HCEC 1CT (cell line): ENCODE results near the gene U2AF2.

Source experiments
- DNase-seq: peaks from one replicate; pipeline ENCODE4 v3.0.0-alpha.2; 2017

The U2AF2 gene

DNA sequence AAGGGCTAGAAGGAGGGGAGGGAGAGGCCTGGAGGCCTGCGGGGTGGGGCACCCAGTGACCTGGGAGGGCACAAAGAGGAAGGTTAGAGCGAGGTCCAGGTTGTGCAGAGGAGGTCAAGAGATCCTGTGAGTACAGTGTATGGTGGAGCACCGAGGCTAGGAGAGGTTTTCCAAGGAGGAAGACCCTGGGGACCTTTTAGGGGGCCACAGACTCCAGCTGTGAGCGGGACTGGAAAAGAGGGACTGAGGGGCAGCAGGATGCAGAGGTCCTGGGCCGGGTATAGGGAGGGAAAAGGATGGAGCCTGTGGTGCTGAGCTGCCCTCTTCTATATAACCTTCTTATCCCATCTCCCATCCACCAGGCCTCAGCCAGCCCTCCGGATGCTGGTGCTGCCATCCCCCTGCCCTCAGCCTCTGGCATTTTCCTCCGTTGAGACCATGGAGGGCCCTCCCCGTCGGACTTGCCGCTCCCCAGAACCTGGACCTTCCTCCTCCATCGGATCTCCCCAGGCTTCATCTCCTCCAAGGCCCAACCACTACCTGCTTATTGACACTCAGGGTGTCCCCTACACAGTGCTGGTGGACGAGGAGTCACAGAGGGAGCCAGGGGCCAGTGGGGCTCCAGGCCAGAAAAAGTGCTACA, 10.5 kb upstream of the U2AF2 start:
- DNase-seq: no peak

DNA sequence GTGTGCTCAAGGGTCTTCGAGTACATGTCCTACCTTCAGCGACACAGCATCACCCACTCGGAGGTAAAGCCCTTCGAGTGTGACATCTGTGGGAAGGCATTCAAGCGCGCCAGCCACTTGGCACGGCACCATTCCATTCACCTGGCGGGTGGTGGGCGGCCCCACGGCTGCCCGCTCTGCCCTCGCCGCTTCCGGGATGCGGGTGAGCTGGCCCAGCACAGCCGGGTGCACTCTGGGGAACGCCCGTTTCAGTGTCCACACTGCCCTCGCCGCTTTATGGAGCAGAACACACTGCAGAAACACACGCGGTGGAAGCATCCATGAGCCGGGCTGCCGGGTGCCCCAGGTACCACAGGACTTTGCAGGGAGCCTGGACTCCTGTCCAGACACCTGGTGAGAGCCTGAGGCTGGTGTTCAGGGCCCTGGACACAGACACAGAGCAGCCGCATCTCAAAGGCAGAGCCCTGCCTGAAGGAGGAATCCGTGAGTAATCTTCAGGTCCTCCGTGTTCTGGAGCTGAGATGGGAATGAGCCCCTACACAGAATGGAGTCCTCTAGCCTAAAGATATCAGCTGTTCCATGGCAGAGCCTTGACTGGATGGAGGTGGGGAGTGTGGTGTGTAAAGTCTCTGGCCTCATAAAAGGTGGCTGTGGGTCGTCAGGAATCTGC, 9.9 kb upstream of the U2AF2 start:
- no peak for DNase-seq

DNA sequence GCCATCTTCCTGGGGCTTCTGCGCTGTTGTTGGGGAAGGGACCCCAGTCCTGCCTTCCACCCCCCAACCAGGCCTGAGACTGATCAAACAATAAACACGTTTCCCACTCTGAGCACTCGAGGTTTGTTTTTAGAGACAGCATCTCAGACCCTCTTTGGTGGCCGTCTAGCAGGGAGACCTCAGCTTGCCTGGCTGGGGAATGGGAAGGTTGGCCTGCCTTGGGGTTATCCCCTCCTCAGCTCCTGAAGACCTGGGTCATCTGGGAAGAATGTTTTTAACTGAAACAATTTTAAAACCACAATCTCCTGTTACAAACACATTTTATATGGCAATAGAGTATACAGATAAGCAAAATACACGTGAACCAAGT, 9.3 kb upstream of the U2AF2 start:
- DNase-seq: no peak

DNA sequence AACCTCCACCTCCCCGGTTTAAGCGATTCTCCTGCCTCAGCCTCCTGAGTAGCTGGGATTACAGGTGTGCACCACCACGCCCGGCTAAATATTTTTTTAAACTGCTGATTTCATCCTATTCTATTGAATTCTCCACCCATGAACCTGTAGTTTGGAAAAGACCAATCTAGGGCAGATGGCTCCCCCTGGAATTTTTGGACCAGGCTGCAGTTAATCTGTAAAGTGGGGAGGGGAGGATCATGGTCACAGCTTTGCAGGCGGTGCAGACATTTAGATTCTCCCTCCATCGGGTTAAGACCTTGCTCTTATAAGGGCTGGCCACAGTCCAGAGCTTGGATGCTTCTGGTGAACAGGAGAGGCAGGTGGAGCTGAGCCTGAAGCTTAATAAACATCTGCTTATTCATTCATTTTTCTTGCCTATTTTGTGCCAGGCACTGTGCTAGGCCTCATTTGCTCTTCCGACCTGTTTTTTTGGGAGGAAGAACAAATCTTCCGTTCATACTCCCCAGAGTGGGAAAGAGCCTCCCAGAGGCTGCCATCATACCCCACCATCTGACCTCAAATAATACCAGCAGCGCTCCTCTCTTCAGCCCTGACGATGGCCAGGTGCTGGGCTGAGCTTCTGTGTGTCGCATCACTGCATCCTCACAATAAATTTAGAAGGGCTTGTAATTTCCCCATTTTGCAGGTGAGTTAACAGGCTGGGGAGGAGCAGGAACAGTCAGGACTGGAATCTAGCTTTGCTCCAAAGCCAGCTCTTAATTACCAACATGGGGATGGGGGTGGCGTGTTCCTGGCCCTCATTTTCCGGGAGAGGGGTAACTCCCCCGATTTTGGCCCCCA, 7.7 kb upstream of the U2AF2 start:
- DNase-seq: no peak

GRCh38 chr19:55647732-55648584, 6.9 kb upstream of the U2AF2 start, which contains the start of gene CCDC106:
Gene CCDC106, plus strand, starts transcription at chr19:55648212. Its CDS starts 835 bp downstream, at chr19:55649047.
- DNase-seq: peak; percentile 51

GRCh38 chr19:55648585-55649267, 6.1 kb upstream of the U2AF2 start:
- no peak for DNase-seq

DNA sequence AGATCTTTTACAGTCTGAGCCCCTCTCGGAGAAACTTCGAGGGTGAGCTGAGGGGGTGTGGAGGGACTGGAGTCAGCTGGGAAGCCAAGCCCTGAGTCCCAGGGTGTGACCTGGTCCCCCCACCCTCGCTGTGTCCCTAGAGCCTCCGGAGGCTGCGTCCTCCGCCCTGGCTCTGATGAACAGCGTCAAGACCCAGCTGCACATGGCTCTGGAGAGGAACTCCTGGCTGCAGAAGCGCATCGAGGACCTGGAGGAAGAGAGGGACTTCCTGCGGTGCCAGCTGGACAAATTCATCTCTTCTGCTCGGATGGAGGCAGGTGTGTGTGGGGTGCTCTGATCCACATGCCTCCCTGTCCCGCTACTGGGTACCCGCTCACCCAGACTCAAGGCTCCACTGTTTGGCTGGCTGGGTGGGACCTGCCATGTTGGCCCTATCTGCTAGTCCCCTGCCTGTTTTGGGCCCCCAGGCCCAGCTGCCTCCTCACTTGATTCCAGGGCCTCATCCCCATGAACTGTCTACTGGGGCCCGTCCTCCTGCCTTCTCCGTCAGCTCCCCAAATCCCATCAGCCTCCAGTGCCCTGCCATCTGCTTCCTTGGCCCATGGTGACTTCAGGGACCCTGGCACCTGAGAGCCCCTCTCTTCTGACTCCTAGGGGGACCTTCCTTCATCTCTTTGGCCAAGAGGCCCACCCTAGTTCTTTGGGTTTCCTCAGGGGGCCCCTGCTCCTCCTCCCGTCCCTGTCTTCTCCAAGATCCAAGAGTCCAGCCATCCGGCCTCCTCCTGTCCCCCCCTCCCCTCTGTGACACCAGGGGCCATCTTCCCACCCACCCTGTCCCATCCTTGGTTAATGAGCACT, 5.3 kb upstream of the U2AF2 start:
- no peak for DNase-seq

GRCh38 chr19:55650126-55650557, 4.7 kb upstream of the U2AF2 start:
- DNase-seq: no peak

DNA sequence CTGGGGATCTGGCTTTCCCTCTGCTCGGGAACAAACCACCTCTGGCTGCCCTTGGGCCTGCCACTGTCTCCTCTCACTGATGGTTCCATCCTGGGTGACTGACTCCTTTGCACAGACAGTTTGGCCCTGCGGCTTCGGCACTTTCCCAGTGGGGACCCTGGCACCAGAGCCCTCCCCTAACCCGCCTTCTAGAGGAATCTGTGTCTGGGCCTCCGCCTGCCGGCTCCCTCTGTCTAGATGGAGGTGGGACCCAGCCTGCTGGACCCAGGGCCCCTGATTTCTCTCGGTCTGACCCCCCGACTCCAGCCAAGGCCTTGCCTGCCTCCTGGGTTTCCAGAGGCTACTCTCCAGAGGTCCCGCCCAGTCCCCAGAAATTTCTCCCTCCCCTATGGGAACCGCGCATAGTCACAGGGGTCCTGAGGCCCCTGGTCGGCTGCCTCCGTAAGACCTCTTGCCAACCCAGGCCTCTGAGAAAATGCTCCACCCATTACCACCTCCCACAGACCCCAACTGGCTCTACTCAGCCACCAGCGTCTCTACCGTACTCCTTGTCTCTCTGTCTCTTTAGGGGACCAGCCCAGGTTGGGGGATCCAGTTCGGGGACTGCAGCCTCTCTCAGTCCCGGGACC, 4.1 kb upstream of the U2AF2 start:
- no peak for DNase-seq

DNA sequence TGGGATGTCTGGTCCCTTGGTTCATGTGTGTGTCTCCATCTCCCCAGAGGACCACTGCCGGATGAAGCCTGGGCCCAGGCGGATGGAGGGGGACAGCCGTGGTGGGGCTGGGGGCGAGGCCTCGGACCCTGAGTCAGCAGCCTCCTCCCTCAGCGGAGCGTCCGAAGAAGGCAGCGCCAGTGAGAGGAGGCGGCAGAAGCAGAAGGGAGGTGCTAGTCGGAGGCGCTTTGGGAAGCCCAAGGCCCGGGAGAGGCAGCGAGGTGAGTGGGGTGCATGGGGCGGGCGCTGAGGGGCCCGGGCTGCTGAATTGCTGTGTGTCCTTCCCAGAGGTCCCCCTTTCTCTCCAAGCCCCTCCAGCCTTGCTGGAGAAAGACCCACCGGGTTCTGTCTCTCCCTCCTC, 3.6 kb upstream of the U2AF2 start:
- DNase-seq: no peak

DNA sequence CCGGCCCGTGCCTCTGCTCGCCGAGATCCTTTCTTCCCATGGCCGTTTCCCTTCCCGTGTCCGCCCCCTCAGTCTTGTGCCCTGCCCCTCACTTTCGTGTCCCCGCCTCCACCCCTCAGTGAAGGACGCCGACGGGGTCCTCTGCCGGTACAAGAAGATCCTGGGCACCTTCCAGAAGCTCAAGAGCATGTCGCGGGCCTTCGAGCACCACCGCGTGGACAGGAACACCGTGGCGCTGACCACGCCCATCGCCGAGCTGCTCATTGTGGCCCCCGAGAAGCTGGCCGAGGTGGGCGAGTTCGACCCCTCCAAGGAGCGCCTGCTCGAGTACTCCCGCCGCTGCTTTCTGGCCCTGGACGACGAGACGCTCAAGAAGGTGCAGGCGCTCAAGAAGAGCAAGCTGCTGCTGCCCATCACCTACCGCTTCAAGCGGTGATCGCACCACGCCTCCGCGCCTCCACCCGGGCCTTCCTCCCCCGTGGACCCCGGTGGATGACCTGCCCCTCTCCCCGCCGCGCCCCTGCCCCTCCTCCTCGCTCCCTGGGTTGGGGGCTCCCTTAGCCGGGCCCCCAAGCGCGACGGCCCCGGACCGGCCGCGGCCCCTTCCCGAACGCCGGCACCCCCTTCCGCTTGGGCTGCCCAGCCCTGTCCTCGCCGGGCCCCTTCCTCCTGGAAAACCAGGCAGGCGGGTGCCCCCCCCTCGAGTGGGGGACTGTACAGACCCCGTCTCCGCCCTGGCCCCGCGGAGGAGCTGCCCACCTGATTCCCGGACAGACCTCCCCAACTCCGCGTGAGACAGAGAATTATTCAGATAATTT, 2.3 kb upstream of the U2AF2 start:
- DNase-seq: no peak

DNA sequence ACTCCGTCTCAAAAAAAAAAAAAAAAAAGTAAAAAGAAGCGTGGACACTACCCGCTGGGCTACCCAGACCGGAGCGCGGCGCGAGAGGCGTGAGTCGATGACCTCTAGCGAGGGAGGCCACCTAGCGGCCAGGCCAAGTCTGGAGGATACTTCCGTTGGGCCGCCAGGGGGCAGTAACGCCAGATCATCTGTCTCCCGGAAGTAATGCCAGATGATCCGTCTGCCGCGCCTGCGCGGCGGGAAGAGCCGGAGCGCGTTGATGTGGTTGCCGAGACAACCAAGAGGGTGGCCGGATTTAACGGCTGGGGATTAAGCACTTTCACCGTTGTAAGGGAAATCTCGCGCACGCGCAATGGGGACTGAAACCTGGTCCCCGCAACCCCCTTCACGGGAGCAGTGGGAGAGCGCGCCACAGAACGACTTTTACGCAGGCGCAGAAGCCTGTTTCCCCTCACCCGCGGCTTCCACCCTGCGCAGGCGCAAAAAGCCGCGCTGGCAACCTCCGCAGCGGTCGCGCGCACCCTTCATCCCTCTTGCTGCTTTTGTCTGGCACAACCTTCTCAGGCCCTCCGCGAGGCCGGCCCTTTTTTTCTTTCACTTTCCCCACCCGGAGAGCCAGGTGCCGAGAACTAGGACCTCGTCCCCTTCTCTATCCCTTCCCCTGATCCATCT, 1.0 kb upstream of the U2AF2 start:
- DNase-seq: peak; percentile 97

GRCh38 chr19:55654323-55654867, 440 bp upstream of the U2AF2 start:
- peak; percentile 97 for DNase-seq

- no peak for DNase-seq
Measured at GRCh38 chr19:55655648-55656040, 809 bp downstream of the U2AF2 start.

DNA sequence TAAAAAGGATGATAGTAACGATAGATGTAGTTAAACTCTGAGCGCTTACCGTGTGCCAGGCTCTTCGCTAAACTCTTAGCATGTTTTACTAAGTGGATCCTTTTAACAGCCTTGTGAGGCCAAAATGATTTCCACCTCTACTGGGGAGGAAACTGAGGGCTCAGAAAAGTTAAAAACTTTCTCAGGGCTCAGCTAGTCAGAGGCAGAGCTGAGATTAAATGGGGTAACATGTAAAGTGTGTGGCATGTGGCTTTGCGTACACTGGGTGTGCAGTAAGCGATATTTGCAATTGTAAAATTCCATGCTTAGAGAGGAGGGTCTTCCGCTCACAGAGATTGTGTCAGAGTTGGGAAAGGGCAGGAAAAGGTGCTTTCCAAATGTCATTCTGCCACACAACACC, 1.7 kb downstream of the U2AF2 start:
- no peak for DNase-seq

GRCh38 chr19:55656988-55657747, 2.3 kb downstream of the U2AF2 start:
- no peak for DNase-seq

- no peak for DNase-seq
Measured at GRCh38 chr19:55658846-55659459, 4.1 kb downstream of the U2AF2 start.

DNA sequence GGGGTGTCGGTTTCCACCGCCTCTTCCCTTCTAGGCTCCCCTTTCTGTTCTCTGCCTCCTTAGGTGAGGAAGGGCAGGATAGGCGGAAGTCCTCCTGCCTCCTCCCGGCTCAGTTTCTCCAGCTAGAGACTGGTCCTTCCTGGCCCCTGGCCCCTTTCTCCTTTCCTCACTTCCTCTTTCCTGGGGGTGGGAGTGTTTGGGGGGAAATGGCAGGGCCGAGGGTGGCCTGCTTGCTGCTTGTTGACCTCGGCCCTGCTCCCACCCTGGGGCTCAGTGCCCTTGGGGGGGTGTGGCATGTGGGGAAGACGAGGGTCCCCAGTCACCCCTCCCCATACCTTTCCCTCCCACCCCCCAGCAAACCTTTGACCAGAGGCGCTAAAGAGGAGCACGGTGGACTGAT, 5.0 kb downstream of the U2AF2 start:
- no peak for DNase-seq
